ENCODE results near the gene CEP192.

DNA sequence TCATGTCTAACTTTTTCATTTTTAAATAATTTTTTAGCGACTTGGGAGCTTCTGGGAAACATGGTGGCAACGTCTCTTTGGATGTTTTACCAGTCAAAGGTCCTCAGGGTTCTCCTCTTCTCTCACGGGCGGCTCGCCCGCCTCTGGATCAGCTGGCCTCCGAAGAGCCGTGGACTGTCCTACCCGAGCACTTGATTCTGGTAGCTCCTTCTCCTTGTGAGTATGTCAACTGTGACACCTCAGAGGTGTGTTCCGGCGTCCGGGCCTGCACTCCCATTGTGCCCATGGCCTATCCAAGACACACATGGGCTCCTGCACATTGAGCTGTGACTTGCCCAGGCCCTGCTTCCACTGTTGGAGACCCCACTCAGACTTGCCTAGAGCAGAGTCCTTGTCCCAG is 104.3 kb downstream of the CEP192 start:
- no peak for TF ChIP-seq POLR2AphosphoS5 (IDR thresholded peaks at IDR 0.05)
- TF ChIP-seq, protein P1, sequence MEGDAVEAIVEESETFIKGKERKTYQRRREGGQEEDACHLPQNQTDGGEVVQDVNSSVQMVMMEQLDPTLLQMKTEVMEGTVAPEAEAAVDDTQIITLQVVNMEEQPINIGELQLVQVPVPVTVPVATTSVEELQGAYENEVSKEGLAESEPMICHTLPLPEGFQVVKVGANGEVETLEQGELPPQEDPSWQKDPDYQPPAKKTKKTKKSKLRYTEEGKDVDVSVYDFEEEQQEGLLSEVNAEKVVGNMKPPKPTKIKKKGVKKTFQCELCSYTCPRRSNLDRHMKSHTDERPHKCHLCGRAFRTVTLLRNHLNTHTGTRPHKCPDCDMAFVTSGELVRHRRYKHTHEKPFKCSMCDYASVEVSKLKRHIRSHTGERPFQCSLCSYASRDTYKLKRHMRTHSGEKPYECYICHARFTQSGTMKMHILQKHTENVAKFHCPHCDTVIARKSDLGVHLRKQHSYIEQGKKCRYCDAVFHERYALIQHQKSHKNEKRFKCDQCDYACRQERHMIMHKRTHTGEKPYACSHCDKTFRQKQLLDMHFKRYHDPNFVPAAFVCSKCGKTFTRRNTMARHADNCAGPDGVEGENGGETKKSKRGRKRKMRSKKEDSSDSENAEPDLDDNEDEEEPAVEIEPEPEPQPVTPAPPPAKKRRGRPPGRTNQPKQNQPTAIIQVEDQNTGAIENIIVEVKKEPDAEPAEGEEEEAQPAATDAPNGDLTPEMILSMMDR (IDR thresholded peaks at IDR 0.05): no peak
- TF ChIP-seq EP300 (IDR thresholded peaks at IDR 0.05): no peak
- TF ChIP-seq POLR2A (IDR thresholded peaks at IDR 0.05): no peak

Data from sigmoid colon (tissue), 4 donors.